Lower leg skin (tissue), 3 donors: ENCODE measurements around the gene MTOR.

ENCODE experiments used
- POLR2A ChIP-seq, 2 donors: fragments of 450-650 bp; IDR thresholded peaks; one replicate each; pipeline ENCODE4 v1.6.1; 2016 to 2017; ENCODE audit warnings: antibody characterized with exemption in 2 of 2, mild to moderate bottlenecking in 1 of 2, moderate library complexity in 1 of 2
- TF ChIP-seq, protein P1 (sequence below), 3 donors: fragments of 450-650 bp; IDR thresholded peaks; one replicate each; pipeline ENCODE4 v1.5.1; 2016; ENCODE audit warnings: antibody characterized with exemption in 3 of 3, mild to moderate bottlenecking in 3 of 3, moderate library complexity in 2 of 3

DNA sequence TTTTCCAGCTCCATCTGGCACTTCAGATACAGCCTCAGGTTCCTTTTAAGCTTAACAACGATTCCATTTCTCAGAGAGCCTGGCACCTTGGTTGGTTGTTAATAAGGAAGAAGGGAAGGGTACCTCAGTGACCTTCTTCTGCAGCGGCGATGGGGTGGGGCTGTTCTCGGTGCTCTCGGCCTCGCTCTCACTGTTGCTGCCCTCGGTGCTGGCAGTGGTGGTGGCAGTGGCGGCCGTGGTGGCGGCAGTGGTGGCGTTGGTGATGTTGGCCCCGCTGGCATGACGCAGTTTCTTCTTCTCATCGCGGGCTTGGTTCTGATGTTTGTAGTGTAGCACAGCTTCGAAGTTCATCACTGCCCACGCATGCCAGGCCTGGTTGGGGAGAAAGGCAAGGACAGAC lies 131.9 kb downstream of the MTOR start:
- TF ChIP-seq POLR2A (IDR thresholded peaks at IDR 0.05), result no peak
- TF ChIP-seq, protein P1, sequence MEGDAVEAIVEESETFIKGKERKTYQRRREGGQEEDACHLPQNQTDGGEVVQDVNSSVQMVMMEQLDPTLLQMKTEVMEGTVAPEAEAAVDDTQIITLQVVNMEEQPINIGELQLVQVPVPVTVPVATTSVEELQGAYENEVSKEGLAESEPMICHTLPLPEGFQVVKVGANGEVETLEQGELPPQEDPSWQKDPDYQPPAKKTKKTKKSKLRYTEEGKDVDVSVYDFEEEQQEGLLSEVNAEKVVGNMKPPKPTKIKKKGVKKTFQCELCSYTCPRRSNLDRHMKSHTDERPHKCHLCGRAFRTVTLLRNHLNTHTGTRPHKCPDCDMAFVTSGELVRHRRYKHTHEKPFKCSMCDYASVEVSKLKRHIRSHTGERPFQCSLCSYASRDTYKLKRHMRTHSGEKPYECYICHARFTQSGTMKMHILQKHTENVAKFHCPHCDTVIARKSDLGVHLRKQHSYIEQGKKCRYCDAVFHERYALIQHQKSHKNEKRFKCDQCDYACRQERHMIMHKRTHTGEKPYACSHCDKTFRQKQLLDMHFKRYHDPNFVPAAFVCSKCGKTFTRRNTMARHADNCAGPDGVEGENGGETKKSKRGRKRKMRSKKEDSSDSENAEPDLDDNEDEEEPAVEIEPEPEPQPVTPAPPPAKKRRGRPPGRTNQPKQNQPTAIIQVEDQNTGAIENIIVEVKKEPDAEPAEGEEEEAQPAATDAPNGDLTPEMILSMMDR (IDR thresholded peaks at IDR 0.05), result no peak
